ENCODE data around the gene MUTYH.

The MUTYH gene

GRCh38 chr1:45348966-45349677 lies 8.9 kb upstream of the MUTYH start:
- DNase-seq (ENCODE audit: low spot score), result no peak

- no peak for DNase-seq (ENCODE audit: low spot score)
Measured at GRCh38 chr1:45348609-45348965, 8.3 kb upstream of the MUTYH start.

GRCh38 chr1:45348020-45348419 lies 7.8 kb upstream of the MUTYH start:
- DNase-seq (ENCODE audit: low spot score), result no peak

- no peak for DNase-seq (ENCODE audit: low spot score)
Measured at GRCh38 chr1:45346473-45346872, 6.2 kb upstream of the MUTYH start.

GRCh38 chr1:45345014-45345413 lies 4.8 kb upstream of the MUTYH start:
- no peak for DNase-seq (ENCODE audit: low spot score)

GRCh38 chr1:45344499-45344898 lies 4.3 kb upstream of the MUTYH start:
- DNase-seq (ENCODE audit: low spot score), result no peak

- peak; percentile 40 for DNase-seq (ENCODE audit: low spot score)
Measured at GRCh38 chr1:45340816-45341466, 701 bp upstream of the MUTYH start.

GRCh38 chr1:45337630-45338325 lies 2.5 kb downstream of the MUTYH start:
- DNase-seq (ENCODE audit: low spot score), result no peak

- no peak for DNase-seq (ENCODE audit: low spot score)
Measured at GRCh38 chr1:45335855-45336324, 4.3 kb downstream of the MUTYH start.

GRCh38 chr1:45334308-45335245 lies 5.7 kb downstream of the MUTYH start:
- DNase-seq (ENCODE audit: low spot score), result no peak

- DNase-seq (ENCODE audit: low spot score), result no peak
Measured at GRCh38 chr1:45332346-45332720, 7.9 kb downstream of the MUTYH start.

GRCh38 chr1:45331436-45332345 lies 8.5 kb downstream of the MUTYH start:
- no peak for DNase-seq (ENCODE audit: low spot score)

- DNase-seq (ENCODE audit: low spot score), result no peak
Measured at GRCh38 chr1:45329445-45329844, 10.8 kb downstream of the MUTYH start.

GRCh38 chr1:45328680-45329079 lies 11.6 kb downstream of the MUTYH start:
- no peak for DNase-seq (ENCODE audit: low spot score)

- no peak for DNase-seq (ENCODE audit: low spot score)
Measured at GRCh38 chr1:45327644-45328515, 12.4 kb downstream of the MUTYH start.

GRCh38 chr1:45326627-45327623 lies 13.3 kb downstream of the MUTYH start, which contains the start of gene HPDL:
HPDL (plus strand) TSS chr1:45326895; CDS start chr1:45327149, 254 bp downstream.
- DNase-seq (ENCODE audit: low spot score), result peak; percentile 81

- DNase-seq (ENCODE audit: low spot score), result no peak
Measured at GRCh38 chr1:45325851-45326506, 14.3 kb downstream of the MUTYH start.

- no peak for DNase-seq (ENCODE audit: low spot score)
Measured at GRCh38 chr1:45322486-45323040, 17.7 kb downstream of the MUTYH start.

Measured in activated CD4-positive, alpha-beta T cell treated with anti-CD3 and anti-CD28 coated beads, Interleukin-2, Interleukin-4, amounts not matched to agents 100 ng/mL and 50 ng/mL, durations not matched to agents 16 hours and 8 hours (primary cell).